ENCODE measurements around the gene PCDHGC3. TPM values are rescaled to one million over a fixed set of nuclear protein-coding genes. Genes with fewer than 3 reads are reported as not detected.
A peak's percentile ranks its signal among the peaks of the same experiment; 100 is the strongest.

The PCDHGC3 gene
- total and polyA plus RNA-seq, 5 experiments from 2014 or later, result 0.18 to 0.25 TPM; not detected in 3

GRCh38 chr5:141487131-141487530 lies 11.4 kb downstream of the PCDHGC3 start:
- no peak for ATAC-seq
- POLR2A ChIA-PET, result no interaction called here
- peaks cover 15 to 22% (median 20%) of the 10 kb centered on the region in 4 donors for H3K4me1 Mint-ChIP-seq

DNA sequence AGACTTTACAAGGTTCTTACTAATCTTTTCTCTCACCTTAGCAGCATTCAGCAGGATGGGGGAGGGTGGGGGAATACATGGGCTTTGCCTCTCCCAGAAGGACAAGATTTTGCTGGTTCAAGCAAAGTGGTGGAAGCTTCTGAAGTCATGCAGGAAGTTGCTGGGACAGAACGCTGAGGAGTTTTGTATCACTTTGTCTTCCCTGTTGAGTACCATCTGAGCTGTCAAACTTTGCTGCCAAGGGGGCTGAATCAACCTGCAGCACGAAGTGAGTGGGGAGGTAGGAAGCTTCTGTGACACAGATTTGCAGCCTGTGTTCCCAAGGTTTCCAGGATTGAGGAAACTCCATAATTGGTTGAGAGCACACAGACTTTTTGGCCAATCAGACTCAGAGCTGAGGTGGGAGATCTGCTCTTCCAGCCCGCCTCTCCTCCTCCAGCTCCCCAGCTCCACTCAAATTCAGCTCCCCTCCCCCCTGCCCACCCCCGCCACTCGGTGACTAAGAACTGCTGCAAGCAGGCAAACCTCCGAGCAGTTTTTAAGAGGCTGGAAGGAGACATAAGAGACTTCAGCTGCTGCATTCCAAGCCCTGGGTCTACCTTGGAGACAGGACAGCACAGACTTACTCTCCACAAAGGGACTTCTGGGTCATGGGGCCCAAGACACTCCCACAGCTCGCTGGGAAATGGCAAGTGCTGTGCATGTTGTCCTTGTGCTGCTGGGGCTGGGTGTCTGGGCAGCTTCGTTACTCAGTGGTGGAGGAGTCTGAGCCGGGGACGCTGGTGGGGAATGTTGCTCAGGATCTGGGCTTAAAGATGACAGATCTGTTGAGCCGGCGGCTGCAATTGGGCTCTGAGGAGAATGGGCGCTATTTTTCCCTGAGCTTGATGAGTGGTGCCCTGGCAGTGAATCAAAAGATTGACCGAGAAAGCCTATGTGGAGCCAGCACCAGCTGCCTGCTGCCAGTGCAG lies 13.1 kb downstream of the PCDHGC3 start, which contains the start of gene PCDHGC5:
TSS of gene PCDHGC5 (plus strand) at position 491 of the 971 bp plus-strand sequence. CDS start at position 651, 160 bp downstream.
- Mint-ChIP-seq H3K27ac (peak within 1 kb of the TSS in 1 of 10 donors; percentile 71), H3K9me3 (peaks cover 0 to 10% (median 0%) of the 10 kb centered on the region in 9 donors), H3K27me3 (peaks cover 46 to 97% (median 76%) of the 10 kb centered on the region in 5 donors), H3K4me1 (peaks cover 15 to 24% (median 22%) of the 10 kb centered on the region in 4 donors), H3K36me3 (peaks cover 2 to 5% (median 4%) of the 10 kb centered on the region in 3 donors), H3K4me3 (no peak within 1 kb of the TSS)
- no peak for ATAC-seq
- POLR2A ChIA-PET, result no interaction called here
- no peak for DNase-seq

More at GRCh38 chr5:141487131-141487530, 11.4 kb downstream of the PCDHGC3 start:
- peak overlapping the region in 1 of 10 donors; percentile 18 for H3K4me3 Mint-ChIP-seq
- H3K27me3 Mint-ChIP-seq, result peaks cover 58 to 97% (median 86%) of the 10 kb centered on the region in 5 donors
- H3K9me3 Mint-ChIP-seq, result peaks cover 0 to 10% (median 0%) of the 10 kb centered on the region in 9 donors
- H3K27ac Mint-ChIP-seq, result no peak overlapping the region
- H3K36me3 Mint-ChIP-seq, result peaks cover 2 to 5% (median 4%) of the 10 kb centered on the region in 3 donors
- no peak for DNase-seq

- Mint-ChIP-seq H3K27me3 (peaks cover 43 to 96% (median 76%) of the 10 kb centered on the region in 5 donors), H3K4me1 (peaks cover 14 to 17% (median 15%) of the 10 kb centered on the region in 4 donors), H3K4me3 (no peak overlapping the region), H3K9me3 (peaks cover 0 to 10% (median 0%) of the 10 kb centered on the region in 9 donors), H3K36me3 (peaks cover 2 to 5% (median 4%) of the 10 kb centered on the region in 3 donors), H3K27ac (no peak overlapping the region)
- no peak for DNase-seq
- POLR2A ChIA-PET, result no interaction called here
- no peak for ATAC-seq
Measured at GRCh38 chr5:141489841-141490240, 14.1 kb downstream of the PCDHGC3 start.

GRCh38 chr5:141490271-141490670 lies 14.5 kb downstream of the PCDHGC3 start:
- no peak overlapping the region for H3K27ac Mint-ChIP-seq
- peaks cover 10 to 13% (median 13%) of the 10 kb centered on the region in 4 donors for H3K4me1 Mint-ChIP-seq
- H3K36me3 Mint-ChIP-seq, result peaks cover 2 to 5% (median 4%) of the 10 kb centered on the region in 3 donors
- H3K27me3 Mint-ChIP-seq, result peaks cover 41 to 96% (median 72%) of the 10 kb centered on the region in 5 donors
- ATAC-seq (no peak), DNase-seq (no peak)
- peaks cover 0 to 10% (median 0%) of the 10 kb centered on the region in 9 donors for H3K9me3 Mint-ChIP-seq
- peak overlapping the region in 2 of 10 donors; percentile 14 to 36 for H3K4me3 Mint-ChIP-seq
- POLR2A ChIA-PET, result no interaction called here

DNA sequence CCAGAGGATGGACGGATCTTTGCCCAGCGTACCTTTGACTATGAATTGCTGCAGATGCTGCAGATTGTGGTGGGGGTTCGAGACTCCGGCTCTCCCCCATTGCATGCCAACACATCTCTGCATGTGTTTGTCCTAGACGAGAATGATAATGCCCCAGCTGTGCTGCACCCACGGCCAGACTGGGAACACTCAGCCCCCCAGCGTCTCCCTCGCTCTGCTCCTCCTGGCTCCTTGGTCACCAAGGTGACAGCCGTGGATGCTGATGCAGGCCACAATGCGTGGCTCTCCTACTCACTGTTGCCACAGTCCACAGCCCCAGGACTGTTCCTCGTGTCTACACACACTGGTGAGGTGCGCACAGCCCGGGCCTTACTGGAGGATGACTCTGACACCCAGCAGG lies 15.0 kb downstream of the PCDHGC3 start:
- Mint-ChIP-seq H3K27ac (no peak overlapping the region), H3K9me3 (peaks cover 0 to 10% (median 0%) of the 10 kb centered on the region in 9 donors), H3K4me3 (peak overlapping the region in 5 of 10 donors; percentile 27 to 54 (median 41)), H3K4me1 (peaks cover 14 to 15% (median 15%) of the 10 kb centered on the region in 4 donors), H3K27me3 (peaks cover 44 to 96% (median 74%) of the 10 kb centered on the region in 5 donors), H3K36me3 (peaks cover 2 to 5% (median 4%) of the 10 kb centered on the region in 3 donors)
- no peak for ATAC-seq
- no peak for DNase-seq
- POLR2A ChIA-PET, result no interaction called here

- H3K36me3 Mint-ChIP-seq, result peaks cover under 1 to 4% (median 2%) of the 10 kb centered on the region in 3 donors
- no peak overlapping the region for H3K27ac Mint-ChIP-seq
- peaks cover 0 to 4% (median 0%) of the 10 kb centered on the region in 9 donors for H3K9me3 Mint-ChIP-seq
- ATAC-seq (no peak), DNase-seq (no peak)
- H3K4me3 Mint-ChIP-seq, result peak overlapping the region; percentile 59 to 90 (median 76)
- H3K4me1 Mint-ChIP-seq, result peaks cover 14 to 17% (median 15%) of the 10 kb centered on the region in 4 donors
- POLR2A ChIA-PET, result interaction anchor here (1.3 kb wide), 1 partner anchor 171 kb away, joined by 3 read pairs; the partner anchor contains the start of gene TAF7
- H3K27me3 Mint-ChIP-seq, result peaks cover 40 to 96% (median 73%) of the 10 kb centered on the region in 5 donors
Measured at GRCh38 chr5:141491323-141492167, 15.8 kb downstream of the PCDHGC3 start.

DNA sequence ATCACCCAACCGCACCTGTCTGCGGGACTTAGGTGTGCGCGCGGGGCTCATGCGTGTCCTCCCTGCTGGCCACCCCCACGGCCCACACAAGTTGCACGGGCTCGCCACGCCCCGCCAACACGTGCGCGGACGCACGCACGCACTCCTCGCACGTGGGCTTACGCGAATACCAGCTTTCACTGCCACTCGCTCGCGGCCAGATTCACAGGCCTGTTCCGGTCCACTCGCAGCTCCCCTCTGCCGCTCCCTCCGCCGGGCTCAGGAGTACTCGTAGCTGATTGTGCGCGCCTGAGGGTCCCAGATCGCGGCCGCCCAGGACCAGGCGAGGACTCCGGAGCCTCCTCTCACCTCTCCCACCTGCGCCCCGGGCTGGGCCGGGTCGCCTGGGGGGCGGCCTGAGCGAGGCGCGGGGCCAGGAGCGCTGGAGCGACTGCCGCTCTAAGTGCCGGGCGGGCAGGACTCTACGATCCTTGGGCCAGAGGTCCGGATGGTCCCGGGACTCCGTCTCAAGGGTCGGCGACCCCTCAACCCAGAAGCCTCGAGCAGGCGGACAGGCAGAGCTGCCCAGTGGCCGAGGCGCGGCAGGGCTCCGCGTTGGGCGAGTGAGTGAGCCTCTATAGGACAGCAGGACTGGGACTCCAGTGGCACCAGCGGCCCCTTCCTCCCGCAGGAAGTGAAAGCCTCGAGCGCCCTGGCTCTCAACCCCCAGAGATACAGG lies 16.6 kb downstream of the PCDHGC3 start:
- H3K4me3 Mint-ChIP-seq, result peak overlapping the region; percentile 59 to 90 (median 76)
- no peak overlapping the region for H3K27ac Mint-ChIP-seq
- H3K4me1 Mint-ChIP-seq, result peaks cover 14 to 17% (median 15%) of the 10 kb centered on the region in 4 donors
- DNase-seq, result peak in 1 of 10 donors; percentile 15
- POLR2A ChIA-PET, result interaction anchor here (1.3 kb wide), 1 partner anchor 172 kb away, joined by 3 read pairs; the partner anchor contains the start of gene TAF7
- H3K9me3 Mint-ChIP-seq, result peaks cover 0 to 4% (median 0%) of the 10 kb centered on the region in 9 donors
- H3K36me3 Mint-ChIP-seq, result peaks cover 0 to 3% (median 0%) of the 10 kb centered on the region in 3 donors
- peak; percentile 70 to 85 for ATAC-seq
- H3K27me3 Mint-ChIP-seq, result peaks cover 36 to 94% (median 68%) of the 10 kb centered on the region in 5 donors

DNA sequence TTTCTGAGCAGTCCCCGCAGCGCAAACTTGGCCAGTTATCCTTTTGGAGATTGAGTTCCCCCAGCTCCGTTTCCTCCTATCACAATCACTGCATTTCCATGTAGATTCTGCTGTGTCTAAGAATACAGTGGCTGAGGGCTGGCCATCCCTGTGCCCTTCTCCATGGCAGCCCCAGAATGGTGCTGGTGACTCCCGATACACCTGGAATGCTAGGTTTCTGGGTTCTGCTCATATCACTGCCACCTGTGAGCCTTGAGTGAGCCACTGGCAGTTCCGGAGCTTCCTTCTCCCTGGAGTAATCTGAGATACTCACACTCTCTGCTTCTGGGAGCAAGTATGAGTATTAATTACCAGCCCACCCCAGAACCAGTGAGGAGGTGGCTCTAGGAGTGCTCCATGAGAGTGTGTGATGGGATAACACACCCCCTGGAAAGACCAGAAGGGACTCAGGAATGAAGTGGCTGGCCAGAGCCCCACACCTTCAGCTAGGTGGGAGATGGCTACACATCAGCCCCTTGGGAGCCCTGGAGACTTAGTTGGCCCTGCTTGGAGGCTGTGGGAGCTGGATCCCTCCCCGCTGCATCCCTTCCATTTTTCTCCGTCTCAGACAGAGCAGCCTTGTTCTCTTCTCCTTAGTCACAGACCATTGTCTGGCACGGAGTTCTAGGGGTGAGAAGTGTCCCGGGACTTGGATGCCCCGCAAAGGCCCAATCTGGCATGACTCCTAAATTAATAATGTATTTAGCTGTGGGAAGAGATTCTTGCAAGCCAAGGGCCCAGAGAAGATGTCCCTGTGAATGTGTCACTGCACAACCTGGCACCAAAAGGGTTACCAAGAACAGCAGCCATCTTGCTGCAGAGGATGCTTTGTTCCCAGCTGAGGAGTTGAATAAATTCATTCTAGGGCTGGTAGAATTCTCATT lies 18.0 kb downstream of the PCDHGC3 start:
- Mint-ChIP-seq H3K36me3 (peaks cover 2 to 6% (median 3%) of the 10 kb centered on the region in 3 donors), H3K27me3 (peaks cover 35 to 96% (median 60%) of the 10 kb centered on the region in 5 donors), H3K4me1 (peaks cover 14 to 17% (median 15%) of the 10 kb centered on the region in 4 donors), H3K4me3 (peak overlapping the region in 2 of 10 donors; percentile 8 to 24), H3K9me3 (peaks cover 0 to 2% (median 0%) of the 10 kb centered on the region in 9 donors), H3K27ac (no peak overlapping the region)
- ATAC-seq (no peak), DNase-seq (no peak)
- POLR2A ChIA-PET, result no interaction called here

- POLR2A ChIA-PET, result no interaction called here
- ATAC-seq, result no peak
- peaks cover 14 to 17% (median 15%) of the 10 kb centered on the region in 4 donors for H3K4me1 Mint-ChIP-seq
- DNase-seq, result no peak
- H3K9me3 Mint-ChIP-seq, result peaks cover 0 to 4% (median 0%) of the 10 kb centered on the region in 9 donors
- H3K27ac Mint-ChIP-seq, result no peak overlapping the region
- H3K4me3 Mint-ChIP-seq, result peak overlapping the region in 5 of 10 donors; percentile 0 to 24 (median 9)
- peaks cover 2 to 6% (median 3%) of the 10 kb centered on the region in 3 donors for H3K36me3 Mint-ChIP-seq
- peaks cover 27 to 88% (median 53%) of the 10 kb centered on the region in 5 donors for H3K27me3 Mint-ChIP-seq
Measured at GRCh38 chr5:141494761-141495452, 19.1 kb downstream of the PCDHGC3 start.

GRCh38 chr5:141495453-141495811 lies 19.7 kb downstream of the PCDHGC3 start:
- H3K4me1 Mint-ChIP-seq, result peaks cover 14 to 17% (median 15%) of the 10 kb centered on the region in 4 donors
- H3K4me3 Mint-ChIP-seq, result peak overlapping the region in 5 of 10 donors; percentile 0 to 17 (median 5)
- H3K36me3 Mint-ChIP-seq, result peaks cover 3 to 6% (median 3%) of the 10 kb centered on the region in 3 donors
- ATAC-seq, result no peak
- peaks cover 0 to 4% (median 0%) of the 10 kb centered on the region in 9 donors for H3K9me3 Mint-ChIP-seq
- H3K27ac Mint-ChIP-seq, result no peak overlapping the region
- DNase-seq, result no peak
- POLR2A ChIA-PET, result no interaction called here
- peaks cover 24 to 83% (median 48%) of the 10 kb centered on the region in 5 donors for H3K27me3 Mint-ChIP-seq
